HepG2 (cell line): ENCODE results near the gene OST4. TPM values are rescaled to one million over a fixed set of nuclear protein-coding genes. Genes with fewer than 3 reads are reported as not detected.

ENCODE experiments used
- ETV5 ChIP-seq: IDR thresholded peaks from 2 replicates; pipeline ENCODE4 v1.6.1; 2018; ENCODE audit warnings: missing biosample characterization, missing genetic modification reagents, inconsistent platforms, borderline replicate concordance
- FOXM1 ChIP-seq: sonication (generic); formaldehyde crosslinking; IDR thresholded peaks from 2 replicates; pipeline ENCODE4 v1.5.0; 2020; ENCODE audit warnings: missing genetic modification reagents
- KAT7 ChIP-seq: IDR thresholded peaks from 2 replicates; pipeline ENCODE4 v1.6.1; 2018; ENCODE audit warnings: borderline replicate concordance, missing compliant biosample characterization
- KLF13 ChIP-seq: sonication (generic); formaldehyde crosslinking; IDR thresholded peaks from 2 replicates; pipeline ENCODE4 v1.4.0; 2020; ENCODE audit warnings: mild to moderate bottlenecking, missing genetic modification reagents
- KLF9 ChIP-seq: IDR thresholded peaks from 2 replicates; pipeline ENCODE4 v1.6.1; 2016; ENCODE audit warnings: low read depth
- NFYB ChIP-seq: sonication (generic); formaldehyde crosslinking; IDR thresholded peaks from 2 replicates; pipeline ENCODE4 v1.4.0; 2020; ENCODE audit warnings: missing genetic modification reagents
- RNF2 ChIP-seq: fragments of 450-650 bp; conservative IDR thresholded peaks from 2 replicates; pipeline ENCODE4 v1.6.1; 2016; ENCODE audit warnings: low read depth
- SNAPC2 ChIP-seq: sonication (generic); formaldehyde crosslinking; IDR thresholded peaks from 2 replicates; pipeline ENCODE4 v1.8.1; 2022; ENCODE audit warnings: mild to moderate bottlenecking, missing genetic modification reagents
- SRY ChIP-seq: sonication (generic); formaldehyde crosslinking; IDR thresholded peaks from 2 replicates; pipeline ENCODE4 v1.8.0; 2022; ENCODE audit warnings: mild to moderate bottlenecking, missing genetic modification reagents
- ZBTB20 ChIP-seq: sonication (generic); formaldehyde crosslinking; IDR thresholded peaks from 2 replicates; pipeline ENCODE4 v1.8.1; 2023; ENCODE audit warnings: missing genetic modification reagents, low read depth, mild to moderate bottlenecking, borderline replicate concordance
- ZMAT3 ChIP-seq: sonication (generic); formaldehyde crosslinking; conservative IDR thresholded peaks from 2 replicates; pipeline ENCODE4 v1.7.0; 2021; ENCODE audit warnings: missing genetic modification reagents
- ZNF326 ChIP-seq: sonication (generic); formaldehyde crosslinking; IDR thresholded peaks from 2 replicates; pipeline ENCODE4 v1.4.0; 2020; ENCODE audit warnings: missing genetic modification reagents, borderline replicate concordance
- ZNF703 ChIP-seq: sonication (generic); formaldehyde crosslinking; IDR thresholded peaks from 2 replicates; pipeline ENCODE4 v1.5.1; 2020; ENCODE audit warnings: missing genetic modification reagents, mild to moderate bottlenecking, moderate library complexity, borderline replicate concordance
- ZNF777 ChIP-seq: sonication (generic); formaldehyde crosslinking; IDR thresholded peaks from 2 replicates; pipeline ENCODE4 v1.4.0; 2020; ENCODE audit warnings: missing genetic modification reagents
- ZNF790 ChIP-seq: sonication (generic); formaldehyde crosslinking; IDR thresholded peaks from 2 replicates; pipeline ENCODE4 v1.8.0; 2022; ENCODE audit warnings: missing genetic modification reagents, mild to moderate bottlenecking, borderline replicate concordance
- ZSCAN21 ChIP-seq: sonication (generic); formaldehyde crosslinking; IDR thresholded peaks from 2 replicates; pipeline ENCODE4 v1.8.0; 2022; ENCODE audit warnings: mild to moderate bottlenecking, missing genetic modification reagents, moderate library complexity, borderline replicate concordance
- polyA plus RNA-seq, 8 experiments: library from polyadenylated mRNA; depleted of rRNA in 3 of 8; stranded (reverse) in 7 of 8; unstranded in 1 of 8; fragments of >200 nt; fragmentation: Illumina TruSeq in 4 of 8; extraction: Trizol in 4 of 8; gene quantifications; 2 replicates each; pipeline versions ENCODE4 v1.2.1 to v1.2.3, GENCODE V29; 2011 to 2016; ENCODE audit warnings: low read depth in 4 of 8, missing spikeins in 1 of 8, mixed read lengths in 1 of 8; ENCODE audit not compliant: insufficient read depth in 1 of 8
- total RNA-seq, 5 experiments: library from RNA; depleted of rRNA; stranded (reverse); fragments of >200 nt; fragmentation: Illumina TruSeq; extraction: Trizol; gene quantifications; 2 replicates each; pipeline ENCODE4 v1.2.3, GENCODE V29; 2016; ENCODE audit warnings: low read depth in 1 of 5
- TF ChIP-seq, protein P1 (sequence below): sonication (generic); formaldehyde crosslinking; IDR thresholded peaks from 2 replicates; pipeline ENCODE4 v1.5.0; 2020; ENCODE audit warnings: missing genetic modification reagents
- TF ChIP-seq, protein P2 (sequence below): sonication (generic); formaldehyde crosslinking; IDR thresholded peaks from 2 replicates; pipeline ENCODE4 v1.5.1; 2020; ENCODE audit warnings: mild to moderate bottlenecking, missing genetic modification reagents, moderate library complexity

Gene OST4
- total and polyA plus RNA-seq, 2 of the 13 experiments (the other 11 are each of a cell fraction or from before 2014, with no cell fraction given): 498 to 584 TPM

DNA sequence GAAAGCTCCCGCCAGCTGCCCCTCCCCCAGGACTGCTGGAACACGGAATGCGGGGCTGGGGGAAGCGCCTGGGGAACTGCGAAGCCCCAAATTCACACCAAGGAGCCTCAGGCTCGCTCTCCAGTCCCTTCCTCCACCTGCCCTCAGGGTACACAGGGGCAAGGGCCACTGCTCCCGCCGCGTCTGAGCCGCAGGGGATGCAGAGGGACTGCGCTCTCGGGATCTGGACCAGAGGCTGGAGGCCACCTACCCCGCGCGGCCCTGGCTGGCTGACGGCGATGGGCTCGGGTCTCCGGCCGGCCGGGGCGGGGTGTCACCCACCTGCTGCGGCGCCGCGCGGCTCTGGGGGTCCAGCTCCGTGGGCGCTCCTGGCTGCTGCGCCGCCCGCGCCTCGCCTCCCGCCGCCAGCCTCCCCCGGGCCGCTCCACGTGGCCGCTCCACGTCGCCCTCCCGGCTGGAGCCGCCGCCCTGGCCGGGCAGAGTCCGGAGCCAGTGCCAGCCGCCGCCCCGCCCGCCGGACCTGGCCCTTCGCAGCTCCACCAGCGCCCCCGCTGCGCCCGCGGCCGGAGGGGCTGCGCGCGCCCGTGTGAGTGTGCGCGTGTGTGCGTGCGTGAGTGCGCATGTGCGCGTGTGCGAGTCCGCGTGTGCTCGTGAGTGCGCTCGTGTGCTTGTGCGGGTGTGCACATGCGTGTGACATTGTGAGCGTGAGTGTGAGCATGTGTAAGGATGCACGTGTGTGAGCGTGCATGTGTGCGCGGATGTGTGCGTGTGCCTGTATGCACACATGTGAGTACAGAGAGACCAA lies 47.3 kb upstream of the OST4 start, which contains the start of gene CGREF1 (continued):
- TF ChIP-seq, protein P1, sequence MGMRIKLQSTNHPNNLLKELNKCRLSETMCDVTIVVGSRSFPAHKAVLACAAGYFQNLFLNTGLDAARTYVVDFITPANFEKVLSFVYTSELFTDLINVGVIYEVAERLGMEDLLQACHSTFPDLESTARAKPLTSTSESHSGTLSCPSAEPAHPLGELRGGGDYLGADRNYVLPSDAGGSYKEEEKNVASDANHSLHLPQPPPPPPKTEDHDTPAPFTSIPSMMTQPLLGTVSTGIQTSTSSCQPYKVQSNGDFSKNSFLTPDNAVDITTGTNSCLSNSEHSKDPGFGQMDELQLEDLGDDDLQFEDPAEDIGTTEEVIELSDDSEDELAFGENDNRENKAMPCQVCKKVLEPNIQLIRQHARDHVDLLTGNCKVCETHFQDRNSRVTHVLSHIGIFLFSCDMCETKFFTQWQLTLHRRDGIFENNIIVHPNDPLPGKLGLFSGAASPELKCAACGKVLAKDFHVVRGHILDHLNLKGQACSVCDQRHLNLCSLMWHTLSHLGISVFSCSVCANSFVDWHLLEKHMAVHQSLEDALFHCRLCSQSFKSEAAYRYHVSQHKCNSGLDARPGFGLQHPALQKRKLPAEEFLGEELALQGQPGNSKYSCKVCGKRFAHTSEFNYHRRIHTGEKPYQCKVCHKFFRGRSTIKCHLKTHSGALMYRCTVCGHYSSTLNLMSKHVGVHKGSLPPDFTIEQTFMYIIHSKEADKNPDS (CRISPR knock-in tag): 0 out of 2 replicates have a peak, but pooled peaks have one; percentile 24
- TF ChIP-seq FOXM1 (peak; percentile 96; the same call in 1 of the 2 replicates), ZNF777 (peak; percentile 60; the same call in 1 of the 2 replicates), ZNF790 (peak; percentile 40; the same call in 1 of the 2 replicates), ETV5 (0 out of 2 replicates have a peak, but pooled peaks have one; percentile 13), ZNF326 (CRISPR knock-in tag) (no peak), KAT7 (CRISPR knock-in tag) (0 out of 2 replicates have a peak, but pooled peaks have one; percentile 53), SRY (CRISPR knock-in tag) (0 out of 2 replicates have a peak, but pooled peaks have one; percentile 34), NFYB (CRISPR knock-in tag) (no peak), KLF9 (CRISPR knock-in tag) (no peak), ZNF703 (CRISPR knock-in tag) (no peak), ZMAT3 (CRISPR knock-in tag) (no peak), SNAPC2 (no peak), ZBTB20 (CRISPR knock-in tag) (0 out of 2 replicates have a peak, but pooled peaks have one; percentile 13), ZSCAN21 (CRISPR knock-in tag) (peak; percentile 54; the same call in 1 of the 2 replicates), KLF13 (no peak), RNF2 (peak; percentile 74)
- TF ChIP-seq, protein P2, sequence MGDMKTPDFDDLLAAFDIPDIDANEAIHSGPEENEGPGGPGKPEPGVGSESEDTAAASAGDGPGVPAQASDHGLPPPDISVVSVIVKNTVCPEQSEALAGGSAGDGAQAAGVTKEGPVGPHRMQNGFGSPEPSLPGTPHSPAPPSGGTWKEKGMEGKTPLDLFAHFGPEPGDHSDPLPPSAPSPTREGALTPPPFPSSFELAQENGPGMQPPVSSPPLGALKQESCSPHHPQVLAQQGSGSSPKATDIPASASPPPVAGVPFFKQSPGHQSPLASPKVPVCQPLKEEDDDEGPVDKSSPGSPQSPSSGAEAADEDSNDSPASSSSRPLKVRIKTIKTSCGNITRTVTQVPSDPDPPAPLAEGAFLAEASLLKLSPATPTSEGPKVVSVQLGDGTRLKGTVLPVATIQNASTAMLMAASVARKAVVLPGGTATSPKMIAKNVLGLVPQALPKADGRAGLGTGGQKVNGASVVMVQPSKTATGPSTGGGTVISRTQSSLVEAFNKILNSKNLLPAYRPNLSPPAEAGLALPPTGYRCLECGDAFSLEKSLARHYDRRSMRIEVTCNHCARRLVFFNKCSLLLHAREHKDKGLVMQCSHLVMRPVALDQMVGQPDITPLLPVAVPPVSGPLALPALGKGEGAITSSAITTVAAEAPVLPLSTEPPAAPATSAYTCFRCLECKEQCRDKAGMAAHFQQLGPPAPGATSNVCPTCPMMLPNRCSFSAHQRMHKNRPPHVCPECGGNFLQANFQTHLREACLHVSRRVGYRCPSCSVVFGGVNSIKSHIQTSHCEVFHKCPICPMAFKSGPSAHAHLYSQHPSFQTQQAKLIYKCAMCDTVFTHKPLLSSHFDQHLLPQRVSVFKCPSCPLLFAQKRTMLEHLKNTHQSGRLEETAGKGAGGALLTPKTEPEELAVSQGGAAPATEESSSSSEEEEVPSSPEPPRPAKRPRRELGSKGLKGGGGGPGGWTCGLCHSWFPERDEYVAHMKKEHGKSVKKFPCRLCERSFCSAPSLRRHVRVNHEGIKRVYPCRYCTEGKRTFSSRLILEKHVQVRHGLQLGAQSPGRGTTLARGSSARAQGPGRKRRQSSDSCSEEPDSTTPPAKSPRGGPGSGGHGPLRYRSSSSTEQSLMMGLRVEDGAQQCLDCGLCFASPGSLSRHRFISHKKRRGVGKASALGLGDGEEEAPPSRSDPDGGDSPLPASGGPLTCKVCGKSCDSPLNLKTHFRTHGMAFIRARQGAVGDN (CRISPR knock-in tag): peak; percentile 80
